Transverse colon (tissue), 4 donors: Measurements from ENCODE around the gene LARP4B. TPM values are rescaled to one million over a fixed set of nuclear protein-coding genes. Genes with fewer than 3 reads are reported as not detected.

Experiments
- DNase-seq: peaks from one replicate; pipeline ENCODE4 v3.0.0-alpha.2; 2019
- H3K27ac ChIP-seq, 4 donors: fragments of 200-600 bp; sonication (generic); 2 replicates each; pipeline ENCODE4 v1.5.1; 2016 to 2018; ENCODE audit warnings: inconsistent platforms in 4 of 4
- H3K27me3 ChIP-seq: fragments of 200-600 bp; sonication (generic); 2 replicates; pipeline ENCODE4 v1.5.1; 2017; ENCODE audit warnings: inconsistent platforms
- H3K36me3 ChIP-seq, 4 donors: fragments of 200-600 bp; sonication (generic); 2 replicates each; pipeline ENCODE4 v1.5.1; 2017 to 2019; ENCODE audit warnings: inconsistent platforms in 4 of 4
- H3K4me1 ChIP-seq, 4 donors: fragments of 200-600 bp; sonication (generic); 2 replicates each; pipeline ENCODE4 v1.5.1; 2017 to 2020; ENCODE audit warnings: inconsistent platforms in 4 of 4
- H3K4me3 ChIP-seq, 4 donors: fragments of 200-600 bp; sonication (generic); 1 replicate in 1 of 4; 2 replicates in 3 of 4; pipeline versions ENCODE4 v1.5.1 to v1.6.1; 2017 to 2019; ENCODE audit warnings: inconsistent platforms in 4 of 4
- H3K9me3 ChIP-seq, 2 donors: fragments of 200-600 bp; sonication (generic); 2 replicates each; pipeline ENCODE4 v1.5.1; 2017 to 2019; ENCODE audit warnings: inconsistent platforms in 2 of 2
- EP300 ChIP-seq: sonication (generic); formaldehyde crosslinking; IDR thresholded peaks from one replicate; pipeline ENCODE4 v1.6.1; 2017; ENCODE audit warnings: antibody characterized with exemption, low read depth
- POLR2A ChIP-seq: fragments of 450-650 bp; IDR thresholded peaks from one replicate; pipeline ENCODE4 v1.6.1; 2016; ENCODE audit warnings: antibody characterized with exemption, mild to moderate bottlenecking, moderate library complexity
- POLR2AphosphoS5 ChIP-seq, 3 donors: sonication (generic); formaldehyde crosslinking; IDR thresholded peaks; one replicate each; pipeline ENCODE4 v1.6.1; 2016; ENCODE audit warnings: antibody characterized with exemption in 3 of 3
- WGBS, 2 donors: methylation state at CpG; one replicate each; pipeline ENCODE4 v1.1.5; 2018; ENCODE audit warnings: low coverage in 1 of 2; 5-methylcytosine and 5-hydroxymethylcytosine counted together
- in situ Hi-C, 4 donors: fragments of 200-750 bp; cut with MboI; loops; one replicate each; pipeline versions ENCODE4 v1.15.0 to v1.15.1; 2017; ENCODE audit warnings: low sequenced_read_pairs in 3 of 4, low pct_ligation_motif_present in 1 of 4, low pct_unique_long_range_greater_than_20kb in 1 of 4
- intact Hi-C: fragments of 100-400 bp; cut with DNase I; formaldehyde crosslinking; loops from one replicate; pipeline ENCODE4 v1.15.1; 2023; ENCODE audit warnings: low total_unique reads
- total RNA-seq, 4 donors: library from RNA; depleted of rRNA; stranded (reverse); fragments of >200 nt; gene quantifications; one replicate each; pipeline ENCODE4 v1.1.0, GENCODE V29; 2016
- TF ChIP-seq, protein P1 (sequence below), 5 experiments: fragments of 200-600 bp in 3 of 5; fragments of 450-650 bp in 2 of 5; sonication (generic) in 3 of 5; IDR thresholded peaks; 1 replicate in 2 of 5; 2 replicates in 3 of 5; pipeline ENCODE4 v1.5.1; 2016 to 2017; ENCODE audit warnings: antibody characterized with exemption in 5 of 5, inconsistent platforms in 3 of 5, mild to moderate bottlenecking in 2 of 5, moderate library complexity in 1 of 5

The LARP4B gene
- total RNA-seq, 4 donors from 2014 or later = 89.2 to 148 (median 96.4) TPM

DNA sequence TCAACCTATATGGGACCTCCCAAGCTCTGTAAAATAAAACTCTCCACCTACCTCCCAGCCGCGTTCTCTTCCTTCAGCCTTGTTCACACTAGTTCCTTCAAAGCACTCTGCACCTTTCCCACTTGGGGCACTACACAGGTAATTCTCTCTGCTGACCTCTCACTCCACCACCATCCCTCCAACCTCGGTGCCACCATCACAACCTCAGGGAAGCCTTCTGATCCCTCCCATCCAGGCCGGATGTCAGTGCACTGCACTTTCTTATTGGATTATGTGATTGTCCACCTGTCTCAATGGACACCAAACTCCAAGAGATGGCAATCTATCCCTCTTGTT is 7.0 kb downstream of the LARP4B start:
- Histone ChIP-seq H3K4me1 (peaks cover 31 to 83% (median 52%) of the 10 kb centered on the region in 4 donors), H3K27me3 (no peaks in the 10 kb centered on the region), H3K36me3 (no peaks in the 10 kb centered on the region), H3K9me3 (no peaks in the 10 kb centered on the region), H3K27ac (no peak overlapping the region), H3K4me3 (no peak overlapping the region)
- intact Hi-C loops = no loop called here
- TF ChIP-seq EP300 (no peak), POLR2A (no peak), POLR2AphosphoS5 (IDR thresholded peaks at IDR 0.05) (no peak)
- TF ChIP-seq, protein P1, sequence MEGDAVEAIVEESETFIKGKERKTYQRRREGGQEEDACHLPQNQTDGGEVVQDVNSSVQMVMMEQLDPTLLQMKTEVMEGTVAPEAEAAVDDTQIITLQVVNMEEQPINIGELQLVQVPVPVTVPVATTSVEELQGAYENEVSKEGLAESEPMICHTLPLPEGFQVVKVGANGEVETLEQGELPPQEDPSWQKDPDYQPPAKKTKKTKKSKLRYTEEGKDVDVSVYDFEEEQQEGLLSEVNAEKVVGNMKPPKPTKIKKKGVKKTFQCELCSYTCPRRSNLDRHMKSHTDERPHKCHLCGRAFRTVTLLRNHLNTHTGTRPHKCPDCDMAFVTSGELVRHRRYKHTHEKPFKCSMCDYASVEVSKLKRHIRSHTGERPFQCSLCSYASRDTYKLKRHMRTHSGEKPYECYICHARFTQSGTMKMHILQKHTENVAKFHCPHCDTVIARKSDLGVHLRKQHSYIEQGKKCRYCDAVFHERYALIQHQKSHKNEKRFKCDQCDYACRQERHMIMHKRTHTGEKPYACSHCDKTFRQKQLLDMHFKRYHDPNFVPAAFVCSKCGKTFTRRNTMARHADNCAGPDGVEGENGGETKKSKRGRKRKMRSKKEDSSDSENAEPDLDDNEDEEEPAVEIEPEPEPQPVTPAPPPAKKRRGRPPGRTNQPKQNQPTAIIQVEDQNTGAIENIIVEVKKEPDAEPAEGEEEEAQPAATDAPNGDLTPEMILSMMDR (IDR thresholded peaks at IDR 0.05) = no peak
- in situ Hi-C loops = no loop called here
- no peak for DNase-seq
- WGBS, 2 donors = 63 to 73% methylated on average over 4 of the region's 4 CpGs

DNA sequence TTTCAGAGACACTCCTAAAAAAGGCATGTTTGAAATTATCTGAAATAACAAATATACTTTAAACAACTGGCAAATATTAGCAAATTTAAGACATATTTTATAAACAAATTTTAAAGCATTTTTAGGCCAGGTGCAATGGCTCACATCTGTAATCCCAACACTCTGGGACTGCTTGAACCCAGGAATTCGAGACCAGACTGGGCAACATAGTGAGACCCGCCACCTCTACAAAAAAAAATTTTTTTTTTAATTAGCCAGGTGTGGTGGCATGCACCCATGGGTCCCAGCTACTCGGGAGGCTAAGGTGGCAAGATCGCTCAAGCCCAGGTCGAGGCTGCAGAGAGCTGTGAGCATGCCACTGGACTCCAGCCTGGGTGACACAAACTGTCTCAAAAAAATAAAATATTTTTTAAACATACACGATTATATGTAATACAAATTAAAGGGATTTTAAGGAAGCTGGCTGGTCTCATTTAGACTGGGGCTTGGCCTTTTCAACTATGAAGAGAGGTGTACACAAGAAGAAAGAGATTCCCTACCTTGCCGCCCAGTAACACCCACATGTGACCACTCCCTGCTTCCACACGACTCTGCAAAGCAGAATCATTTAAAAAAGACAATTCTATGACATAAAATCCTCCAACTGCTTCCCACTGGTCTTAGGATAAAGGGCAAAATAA is 7.5 kb downstream of the LARP4B start:
- H3K27me3 ChIP-seq = no peaks in the 10 kb centered on the region
- no peak for DNase-seq
- H3K4me3 ChIP-seq = no peak overlapping the region
- intact Hi-C loops = no loop called here
- no peaks in the 10 kb centered on the region for H3K36me3 ChIP-seq
- WGBS, 2 donors = 62 to 77% methylated on average over 5 to 8 of the region's 8 CpGs
- in situ Hi-C loops = no loop called here
- no peaks in the 10 kb centered on the region for H3K9me3 ChIP-seq
- no peak overlapping the region for H3K27ac ChIP-seq
- H3K4me1 ChIP-seq = peaks cover 25 to 83% (median 48%) of the 10 kb centered on the region in 4 donors
- no peak for TF ChIP-seq POLR2A
- no peak for TF ChIP-seq EP300
- TF ChIP-seq, protein P1 (IDR thresholded peaks at IDR 0.05) = no peak
- no peak for TF ChIP-seq POLR2AphosphoS5 (IDR thresholded peaks at IDR 0.05)

DNA sequence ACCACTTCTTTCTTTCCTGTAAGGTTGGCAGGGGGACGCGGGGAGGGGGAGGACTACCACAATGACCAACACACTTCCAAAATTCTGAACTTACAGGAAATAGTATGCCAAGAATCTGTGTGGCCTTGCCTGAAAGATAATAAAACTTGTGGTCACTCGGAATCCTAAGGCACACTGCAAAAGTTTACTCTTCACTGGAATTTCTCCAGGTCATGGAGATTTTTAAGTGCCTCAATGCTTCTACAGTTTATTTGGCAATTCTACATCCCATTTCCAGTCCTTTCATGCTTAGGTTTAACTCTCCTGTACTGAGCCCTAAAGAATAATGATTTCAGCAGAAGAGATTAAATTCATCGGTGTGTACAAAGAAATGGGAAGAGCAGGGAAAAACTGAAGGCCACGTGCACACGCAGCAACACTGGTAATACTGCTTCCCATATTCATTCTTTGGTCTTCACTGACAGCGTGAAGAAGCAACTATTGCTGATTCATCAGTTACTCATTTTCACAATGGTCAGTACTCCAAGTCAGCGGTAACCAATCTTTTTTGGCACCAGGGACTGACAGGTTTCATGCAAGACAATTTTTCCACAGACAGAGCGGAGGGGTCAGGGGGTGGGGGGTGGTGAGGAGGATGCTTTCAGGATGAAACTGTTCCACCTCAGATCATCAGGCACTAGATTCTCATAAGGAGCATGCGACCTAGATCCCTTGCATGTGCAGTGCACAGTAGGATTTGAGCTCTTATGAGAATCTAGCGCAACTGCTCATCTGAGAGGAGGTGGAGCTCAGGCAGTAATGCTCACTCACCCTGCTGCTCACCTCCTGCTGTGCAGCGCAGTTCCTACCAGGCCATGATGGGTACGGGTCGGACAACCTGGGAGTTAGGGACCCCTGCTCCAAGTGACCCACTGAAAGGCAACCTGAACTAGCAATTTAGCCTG is 9.8 kb downstream of the LARP4B start:
- TF ChIP-seq, protein P1 (IDR thresholded peaks at IDR 0.05) = no peak
- no peak for TF ChIP-seq EP300
- TF ChIP-seq POLR2A = no peak
- no peak for TF ChIP-seq POLR2AphosphoS5 (IDR thresholded peaks at IDR 0.05)
- in situ Hi-C loops (no loop called here), intact Hi-C loops (no loop called here)
- H3K4me1 ChIP-seq = peaks cover 17 to 80% (median 45%) of the 10 kb centered on the region in 4 donors
- peak overlapping the region in 1 of 4 donors; percentile 7 for H3K27ac ChIP-seq
- H3K9me3 ChIP-seq = no peaks in the 10 kb centered on the region
- WGBS, 2 donors = 62 to 80% methylated on average over 9 to 14 of the region's 14 CpGs
- no peak for DNase-seq
- H3K36me3 ChIP-seq = no peaks in the 10 kb centered on the region
- no peak overlapping the region for H3K4me3 ChIP-seq
- H3K27me3 ChIP-seq = no peaks in the 10 kb centered on the region

DNA sequence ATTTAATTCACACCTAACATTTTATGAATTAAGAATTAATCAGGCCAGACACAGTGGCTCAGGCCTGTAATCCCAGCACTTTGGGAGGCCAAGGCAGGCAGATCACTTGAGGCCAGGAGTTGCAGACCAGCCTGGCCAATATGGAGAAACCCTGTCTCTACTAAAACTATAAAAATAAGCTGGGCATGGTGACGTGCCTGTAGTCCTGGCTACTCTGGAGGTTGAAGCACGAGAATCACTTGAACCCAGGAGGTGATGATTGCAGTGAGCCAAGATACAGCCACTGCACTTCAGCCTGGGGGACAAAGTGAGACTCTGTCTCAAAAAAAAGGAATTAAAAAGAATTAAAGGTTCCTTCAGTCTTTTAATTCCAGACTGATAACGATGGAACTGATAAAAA is 11.1 kb downstream of the LARP4B start:
- H3K36me3 ChIP-seq = no peaks in the 10 kb centered on the region
- TF ChIP-seq POLR2AphosphoS5 (IDR thresholded peaks at IDR 0.05) = no peak
- no peak for TF ChIP-seq EP300
- no peak for TF ChIP-seq POLR2A
- TF ChIP-seq, protein P1 (IDR thresholded peaks at IDR 0.05) = no peak
- no peaks in the 10 kb centered on the region for H3K9me3 ChIP-seq
- intact Hi-C loops = no loop called here
- H3K27me3 ChIP-seq = no peaks in the 10 kb centered on the region
- H3K4me1 ChIP-seq = peaks cover 11 to 74% (median 34%) of the 10 kb centered on the region in 4 donors
- DNase-seq = no peak
- no peak overlapping the region for H3K4me3 ChIP-seq
- in situ Hi-C loops = no loop called here
- WGBS, 2 donors = 79 to 82% methylated on average over 2 to 3 of the region's 3 CpGs
- no peak overlapping the region for H3K27ac ChIP-seq
